IMR-90 (cell line): ENCODE measurements around the gene LARP4B. TPM values are rescaled to one million over a fixed set of nuclear protein-coding genes. Genes with fewer than 3 reads are reported as not detected.

Experiments used
- ATAC-seq: fragments of 200-7000 bp; cut with Tn5 transposase; 2 replicates; pipeline ENCODE4 v1.9.1; 2020; ENCODE audit warnings: low read depth, mild to moderate bottlenecking, moderate library complexity
- BruUV-seq: library from RNA; stranded (reverse); fragments of 400-500 nt; replicated peaks from 2 replicates; lab custom pipeline; 2021; lab: Mats Ljungman, UMichigan
- CTCF ChIA-PET: fragments of 300-600 bp; formaldehyde crosslinking; extraction: SDS; loops from one replicate; lab custom pipeline; 2021; ENCODE audit warnings: antibody characterized with exemption; lab: Yijun Ruan, JAX
- POLR2A ChIA-PET: fragments of 300-600 bp; sonication (Branson Sonifier 250); formaldehyde crosslinking; loops from one replicate; lab custom pipeline; 2022; ENCODE audit warnings: antibody characterized with exemption; ENCODE audit not compliant: unreplicated experiment; lab: Charles Lee
- DNase-seq: peaks from one replicate; pipeline ENCODE4 v3.0.0; 2013
- H2AFZ ChIP-seq: replicated peaks from 2 replicates; pipeline ENCODE3; 2013; ENCODE audit warnings: low read length, mild to moderate bottlenecking; ENCODE audit not compliant: poor library complexity
- H2AK5ac ChIP-seq: 2 replicates; pipeline ENCODE4 v1.6.1; 2013; ENCODE audit warnings: low read depth, low read length, inconsistent platforms
- H2AK9ac ChIP-seq: replicated peaks from 2 replicates; pipeline ENCODE3; 2013; ENCODE audit warnings: mild to moderate bottlenecking, low read depth, low read length, moderate library complexity; ENCODE audit not compliant: poor library complexity
- H2BK120ac ChIP-seq: 2 replicates; pipeline ENCODE4 v1.6.1; 2013; ENCODE audit warnings: low read depth, low read length, inconsistent platforms
- H2BK15ac ChIP-seq: 3 replicates; pipeline ENCODE4 v1.6.1; 2013; ENCODE audit warnings: low read depth, low read length, inconsistent platforms
- H2BK20ac ChIP-seq: 2 replicates; pipeline ENCODE4 v1.6.1; 2013; ENCODE audit warnings: low read depth, mild to moderate bottlenecking, inconsistent platforms, low read length, moderate library complexity
- H2BK5ac ChIP-seq: 2 replicates; pipeline ENCODE4 v1.6.1; 2013; ENCODE audit warnings: mild to moderate bottlenecking, low read depth, low read length, inconsistent platforms; ENCODE audit not compliant: poor library complexity, severe bottlenecking
- H3K14ac ChIP-seq: replicated peaks from 2 replicates; pipeline ENCODE4 v1.6.1; 2013; ENCODE audit warnings: low read depth, low read length, inconsistent platforms
- H3K18ac ChIP-seq: 2 replicates; pipeline ENCODE4 v1.6.1; 2013; ENCODE audit warnings: low read depth, low read length, control low read depth
- H3K23ac ChIP-seq: 2 replicates; pipeline ENCODE4 v1.6.1; 2013; ENCODE audit warnings: low read depth, low read length, inconsistent platforms
- H3K27ac ChIP-seq: 2 replicates; pipeline ENCODE4 v1.5.1; 2013; ENCODE audit warnings: mild to moderate bottlenecking, control low read depth, low read length; ENCODE audit not compliant: insufficient read depth
- H3K27me3 ChIP-seq: 2 replicates; pipeline ENCODE4 v1.6.1; 2013; ENCODE audit warnings: low read length; ENCODE audit not compliant: control insufficient read depth, insufficient read depth
- H3K36me3 ChIP-seq: 2 replicates; pipeline ENCODE4 v1.6.1; 2013; ENCODE audit warnings: low read length, mixed read lengths; ENCODE audit not compliant: control insufficient read depth, insufficient read depth
- H3K4ac ChIP-seq: 2 replicates; pipeline ENCODE4 v1.6.1; 2013; ENCODE audit warnings: low read depth, low read length, inconsistent platforms
- H3K4me1 ChIP-seq: 2 replicates; pipeline ENCODE4 v1.6.1; 2013; ENCODE audit warnings: low read length, mixed read lengths; ENCODE audit not compliant: control insufficient read depth, insufficient read depth
- H3K4me2 ChIP-seq: 2 replicates; pipeline ENCODE4 v1.6.1; 2013; ENCODE audit warnings: low read depth, mild to moderate bottlenecking, control low read depth, low read length, moderate library complexity
- H3K4me3 ChIP-seq: 2 replicates; pipeline ENCODE4 v1.5.1; 2013; ENCODE audit warnings: low read depth, mild to moderate bottlenecking, control low read depth, low read length, moderate library complexity; ENCODE audit not compliant: insufficient read depth
- H3K56ac ChIP-seq: 2 replicates; pipeline ENCODE4 v1.6.1; 2013; ENCODE audit warnings: low read length, inconsistent platforms; ENCODE audit not compliant: insufficient read depth; ENCODE audit errors: extremely low read depth
- H3K79me1 ChIP-seq, 2 experiments: 2 replicates each; pipeline ENCODE4 v1.6.1; 2013; ENCODE audit warnings: low read length in 2 of 2, inconsistent platforms in 1 of 2, low read depth in 1 of 2
- H3K9ac ChIP-seq: 2 replicates; pipeline ENCODE4 v1.6.1; 2013; ENCODE audit warnings: low read depth, low read length, control low read depth
- H3K9me1 ChIP-seq: 2 replicates; pipeline ENCODE4 v1.6.1; 2013; ENCODE audit warnings: low read length, inconsistent platforms; ENCODE audit not compliant: insufficient read depth
- H3K9me3 ChIP-seq: 2 replicates; pipeline ENCODE4 v1.6.1; 2013; ENCODE audit warnings: low read length; ENCODE audit not compliant: control insufficient read depth, insufficient read depth
- H4K20me1 ChIP-seq: 2 replicates; pipeline ENCODE4 v1.6.1; 2013; ENCODE audit warnings: low read length, inconsistent platforms; ENCODE audit not compliant: insufficient read depth
- H4K5ac ChIP-seq: 2 replicates; pipeline ENCODE4 v1.6.1; 2013; ENCODE audit warnings: mild to moderate bottlenecking, low read depth, low read length, control low read depth
- H4K8ac ChIP-seq, 2 experiments: 2 replicates each; pipeline ENCODE4 v1.6.1; 2013; ENCODE audit warnings: low read depth in 2 of 2, low read length in 2 of 2, control low read depth in 1 of 2, inconsistent platforms in 1 of 2
- H4K91ac ChIP-seq: 2 replicates; pipeline ENCODE4 v1.6.1; 2013; ENCODE audit warnings: low read depth, low read length, inconsistent platforms; ENCODE audit not compliant: insufficient read depth
- BHLHE40 ChIP-seq: fragments of 150-350 bp; IDR thresholded peaks from 2 replicates; pipeline ENCODE4 v1.6.1; 2016; ENCODE audit warnings: mild to moderate bottlenecking, low read depth, low read length
- CEBPB ChIP-seq: IDR thresholded peaks from 2 replicates; pipeline ENCODE4 v1.6.1; 2012; ENCODE audit warnings: low read depth, low read length, improper control_type of control experiment
- CHD1 ChIP-seq: IDR thresholded peaks from 2 replicates; pipeline ENCODE4 v1.6.1; 2012; ENCODE audit warnings: low read depth, low read length, improper control_type of control experiment
- FOS ChIP-seq: fragments of 150-350 bp; IDR thresholded peaks from 2 replicates; pipeline ENCODE4 v1.6.1; 2016; ENCODE audit warnings: low read depth, low read length
- MAFK ChIP-seq: IDR thresholded peaks from 2 replicates; pipeline ENCODE4 v1.6.1; 2012; ENCODE audit warnings: low read depth, low read length, improper control_type of control experiment
- MAZ ChIP-seq: IDR thresholded peaks from 2 replicates; pipeline ENCODE4 v1.6.1; 2012; ENCODE audit warnings: low read depth, mild to moderate bottlenecking, low read length, improper control_type of control experiment, moderate library complexity, borderline replicate concordance
- MXI1 ChIP-seq: IDR thresholded peaks from 2 replicates; pipeline ENCODE4 v1.6.1; 2012; ENCODE audit warnings: low read depth, mild to moderate bottlenecking, low read length, moderate library complexity, borderline replicate concordance
- NFE2L2 ChIP-seq: fragments of 150-350 bp; IDR thresholded peaks from 2 replicates; pipeline ENCODE4 v1.6.1; 2016; ENCODE audit warnings: low read depth, mild to moderate bottlenecking, low read length
- POLR2A ChIP-seq: IDR thresholded peaks from 2 replicates; pipeline ENCODE4 v1.6.1; 2012; ENCODE audit warnings: mild to moderate bottlenecking, low read depth, low read length
- RAD21 ChIP-seq: IDR thresholded peaks from 2 replicates; pipeline ENCODE4 v1.6.1; 2012; ENCODE audit warnings: low read length, improper control_type of control experiment
- RCOR1 ChIP-seq: IDR thresholded peaks from 2 replicates; pipeline ENCODE4 v1.6.1; 2012; ENCODE audit warnings: mild to moderate bottlenecking, low read length, improper control_type of control experiment; ENCODE audit not compliant: insufficient replicate concordance
- RFX5 ChIP-seq: IDR thresholded peaks from 2 replicates; pipeline ENCODE4 v1.8.0; 2012; ENCODE audit warnings: low read depth, mild to moderate bottlenecking, low read length, moderate library complexity
- SMC3 ChIP-seq: fragments of 150-350 bp; IDR thresholded peaks from 2 replicates; pipeline ENCODE4 v1.6.1; 2016; ENCODE audit warnings: low read depth, mild to moderate bottlenecking, antibody characterized with exemption, low read length, moderate library complexity
- WGBS, 2 experiments: methylation state at CpG; one replicate each; pipeline versions ENCODE4 v1.1.5 to v1.1.7; 2013; ENCODE audit warnings: missing lambda C conversion rate in 2 of 2; ENCODE audit not compliant: insufficient read length in 1 of 2; ENCODE audit errors: extremely low coverage in 2 of 2; 5-methylcytosine and 5-hydroxymethylcytosine counted together
- dilution Hi-C: fragments of 300-500 bp; cut with HindIII; formaldehyde crosslinking; loops from one replicate; pipeline ENCODE4 v1.14.3; 2018; ENCODE audit warnings: low sequenced_read_pairs; ENCODE audit not compliant: unreplicated experiment
- in situ Hi-C: fragments of 300-500 bp; cut with MboI; formaldehyde crosslinking; loops from 3 replicates; pipeline ENCODE4 v1.14.3; 2019; ENCODE audit warnings: low sequenced_read_pairs, inconsistent platforms, mixed read lengths
- intact Hi-C: fragments of 100-400 bp; cut with micrococcal nuclease; formaldehyde crosslinking; loops from 2 replicates; pipeline ENCODE4 v1.10.0; 2022
- polyA plus RNA-seq, 3 experiments: library from polyadenylated mRNA; depleted of rRNA; stranded (reverse); fragments of >200 nt; gene quantifications; 2 replicates each; pipeline ENCODE4 v1.2.3, GENCODE V29; 2012; ENCODE audit warnings: low replicate concordance in 1 of 3
- total RNA-seq: library from RNA; depleted of rRNA; stranded (reverse); fragments of >200 nt; gene quantifications from 2 replicates; pipeline ENCODE4 v1.2.3, GENCODE V29; 2012
- TF ChIP-seq, protein P1 (sequence below): fragments of 150-350 bp; IDR thresholded peaks from 2 replicates; pipeline ENCODE4 v1.6.1; 2017; ENCODE audit warnings: mild to moderate bottlenecking, antibody characterized with exemption, low read length, low read depth
- TF ChIP-seq, protein P2 (sequence below): conservative IDR thresholded peaks from 2 replicates; pipeline ENCODE4 v1.5.1; 2012; ENCODE audit warnings: mild to moderate bottlenecking, low read depth, low read length, improper control_type of control experiment
- TF ChIP-seq, protein P3 (sequence below): fragments of 150-350 bp; IDR thresholded peaks from 2 replicates; pipeline ENCODE4 v1.6.1; 2016; ENCODE audit warnings: low read depth, mild to moderate bottlenecking, low read length, moderate library complexity, borderline replicate concordance

The LARP4B gene
- total and polyA plus RNA-seq, 2 of the 4 experiments (the other 2 are of a cell fraction): 24.3 to 25.5 TPM

DNA sequence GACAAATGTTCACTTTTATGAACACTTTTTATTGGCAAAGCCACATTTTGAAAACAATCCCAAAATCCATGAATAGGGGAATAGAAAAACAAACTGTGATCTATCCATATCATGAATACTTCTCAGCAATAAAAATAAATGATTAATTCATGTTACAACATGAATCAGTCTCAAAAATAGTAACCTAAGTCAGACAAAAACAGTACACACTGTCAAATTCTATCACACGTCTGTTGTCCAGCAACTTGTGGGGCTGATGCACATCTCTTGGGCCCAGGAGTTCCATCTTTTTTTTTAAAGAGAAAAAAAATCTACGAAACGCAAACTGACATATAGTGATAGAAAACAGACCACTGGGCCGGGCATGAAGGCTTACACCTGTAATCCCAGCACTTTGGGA is 71.0 kb downstream of the LARP4B start:
- CTCF ChIA-PET: interaction anchor here (0.6 kb wide), 1 partner anchor 11 kb away, joined by 3 read pairs; no protein-coding TSS in a partner anchor
- in situ Hi-C loops: no loop called here
- H3K4me2 ChIP-seq: no peak overlapping the region
- peaks cover 34 to 59% of the 10 kb centered on the region in 2 experiments for H3K79me1 ChIP-seq
- 100% methylated on average over 1 of the region's 4 CpGs; no CpG with 5 or more reads in 1 of the 2 experiments for WGBS, 2 experiments
- H2BK15ac ChIP-seq: no peak overlapping the region
- POLR2A ChIA-PET: no interaction called here
- no peak overlapping the region for H2AFZ ChIP-seq
- no peak overlapping the region for H2BK20ac ChIP-seq
- H3K4me1 ChIP-seq: no peaks in the 10 kb centered on the region
- no peak overlapping the region for H4K8ac ChIP-seq
- H3K23ac ChIP-seq: no peak overlapping the region
- H3K36me3 ChIP-seq: peaks cover 33% of the 10 kb centered on the region
- H2BK5ac ChIP-seq: no peak overlapping the region
- no peak overlapping the region for H2BK120ac ChIP-seq
- BruUV-seq: no TSS peak
- no peak overlapping the region for H3K14ac ChIP-seq
- H4K5ac ChIP-seq: no peak overlapping the region
- DNase-seq (no peak), ATAC-seq (no peak)
- peaks cover 3% of the 10 kb centered on the region; the same call in 1 of the 2 replicates for H3K9me1 ChIP-seq
- H3K18ac ChIP-seq: no peak overlapping the region
- H2AK9ac ChIP-seq: no peak overlapping the region
- no peak overlapping the region for H3K9ac ChIP-seq
- H4K91ac ChIP-seq: no peak overlapping the region
- H3K56ac ChIP-seq: no peak overlapping the region
- no peaks in the 10 kb centered on the region for H3K27me3 ChIP-seq
- no peak overlapping the region for H3K4me3 ChIP-seq
- no peak overlapping the region for H3K4ac ChIP-seq
- intact Hi-C loops: no loop called here
- TF ChIP-seq RAD21 (no peak), MAZ (no peak), POLR2A (no peak), SMC3 (no peak), CHD1 (no peak), RCOR1 (no peak), MAFK (no peak), NFE2L2 (no peak), FOS (no peak), RFX5 (no peak), BHLHE40 (no peak), CEBPB (no peak), MXI1 (no peak)
- TF ChIP-seq, protein P1, sequence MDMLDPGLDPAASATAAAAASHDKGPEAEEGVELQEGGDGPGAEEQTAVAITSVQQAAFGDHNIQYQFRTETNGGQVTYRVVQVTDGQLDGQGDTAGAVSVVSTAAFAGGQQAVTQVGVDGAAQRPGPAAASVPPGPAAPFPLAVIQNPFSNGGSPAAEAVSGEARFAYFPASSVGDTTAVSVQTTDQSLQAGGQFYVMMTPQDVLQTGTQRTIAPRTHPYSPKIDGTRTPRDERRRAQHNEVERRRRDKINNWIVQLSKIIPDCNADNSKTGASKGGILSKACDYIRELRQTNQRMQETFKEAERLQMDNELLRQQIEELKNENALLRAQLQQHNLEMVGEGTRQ: no peak
- TF ChIP-seq, protein P2, sequence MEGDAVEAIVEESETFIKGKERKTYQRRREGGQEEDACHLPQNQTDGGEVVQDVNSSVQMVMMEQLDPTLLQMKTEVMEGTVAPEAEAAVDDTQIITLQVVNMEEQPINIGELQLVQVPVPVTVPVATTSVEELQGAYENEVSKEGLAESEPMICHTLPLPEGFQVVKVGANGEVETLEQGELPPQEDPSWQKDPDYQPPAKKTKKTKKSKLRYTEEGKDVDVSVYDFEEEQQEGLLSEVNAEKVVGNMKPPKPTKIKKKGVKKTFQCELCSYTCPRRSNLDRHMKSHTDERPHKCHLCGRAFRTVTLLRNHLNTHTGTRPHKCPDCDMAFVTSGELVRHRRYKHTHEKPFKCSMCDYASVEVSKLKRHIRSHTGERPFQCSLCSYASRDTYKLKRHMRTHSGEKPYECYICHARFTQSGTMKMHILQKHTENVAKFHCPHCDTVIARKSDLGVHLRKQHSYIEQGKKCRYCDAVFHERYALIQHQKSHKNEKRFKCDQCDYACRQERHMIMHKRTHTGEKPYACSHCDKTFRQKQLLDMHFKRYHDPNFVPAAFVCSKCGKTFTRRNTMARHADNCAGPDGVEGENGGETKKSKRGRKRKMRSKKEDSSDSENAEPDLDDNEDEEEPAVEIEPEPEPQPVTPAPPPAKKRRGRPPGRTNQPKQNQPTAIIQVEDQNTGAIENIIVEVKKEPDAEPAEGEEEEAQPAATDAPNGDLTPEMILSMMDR: no peak
- TF ChIP-seq, protein P3, sequence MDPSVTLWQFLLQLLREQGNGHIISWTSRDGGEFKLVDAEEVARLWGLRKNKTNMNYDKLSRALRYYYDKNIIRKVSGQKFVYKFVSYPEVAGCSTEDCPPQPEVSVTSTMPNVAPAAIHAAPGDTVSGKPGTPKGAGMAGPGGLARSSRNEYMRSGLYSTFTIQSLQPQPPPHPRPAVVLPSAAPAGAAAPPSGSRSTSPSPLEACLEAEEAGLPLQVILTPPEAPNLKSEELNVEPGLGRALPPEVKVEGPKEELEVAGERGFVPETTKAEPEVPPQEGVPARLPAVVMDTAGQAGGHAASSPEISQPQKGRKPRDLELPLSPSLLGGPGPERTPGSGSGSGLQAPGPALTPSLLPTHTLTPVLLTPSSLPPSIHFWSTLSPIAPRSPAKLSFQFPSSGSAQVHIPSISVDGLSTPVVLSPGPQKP: no peak
- H3K27ac ChIP-seq: no peak overlapping the region
- dilution Hi-C loops: no loop called here
- H4K20me1 ChIP-seq: peaks cover 22% of the 10 kb centered on the region
- no peaks in the 10 kb centered on the region for H3K9me3 ChIP-seq
- no peak overlapping the region for H2AK5ac ChIP-seq
